Thymus (tissue), 14 donors: Measurements from ENCODE around the gene GUSB. TPM values are rescaled to one million over a fixed set of nuclear protein-coding genes. Genes with fewer than 3 reads are reported as not detected.
"Not testable (repeated sequence)": the region's sequence is repeated elsewhere in the genome, so short reads cannot be mapped to it uniquely, and the experiment has no call there.

Experiments
- DNase-seq, 9 donors: peaks; one replicate each; pipeline ENCODE4 v3.0.0-alpha.2; 2013; ENCODE audit warnings: low spot score in 9 of 9, low read depth in 6 of 9, missing footprints in 1 of 9
- H3K27ac ChIP-seq, 2 donors: one replicate each; pipeline ENCODE4 v1.5.1; 2013; ENCODE audit warnings: control low read depth in 1 of 2, low read depth in 1 of 2, low read length in 1 of 2, mild to moderate bottlenecking in 1 of 2, moderate library complexity in 1 of 2
- H3K27me3 ChIP-seq, 2 donors: one replicate each; pipeline ENCODE4 v1.5.1; 2013; ENCODE audit warnings: low read length in 1 of 2; ENCODE audit not compliant: control insufficient read depth in 2 of 2, insufficient read depth in 1 of 2
- H3K36me3 ChIP-seq, 2 donors: one replicate each; pipeline ENCODE4 v1.5.1; 2013; ENCODE audit warnings: low read length in 1 of 2, mild to moderate bottlenecking in 1 of 2, moderate library complexity in 1 of 2; ENCODE audit not compliant: control insufficient read depth in 2 of 2, insufficient read depth in 2 of 2
- H3K4me1 ChIP-seq, 2 donors: one replicate each; pipeline ENCODE4 v1.5.1; 2013; ENCODE audit warnings: low read length in 2 of 2; ENCODE audit not compliant: control insufficient read depth in 2 of 2, insufficient read depth in 2 of 2
- H3K4me3 ChIP-seq, 2 donors: one replicate each; pipeline ENCODE4 v1.5.1; 2013; ENCODE audit warnings: low read length in 2 of 2, control low read depth in 1 of 2, mild to moderate bottlenecking in 1 of 2
- H3K9me3 ChIP-seq, 2 donors: one replicate each; pipeline ENCODE4 v1.5.1; 2013; ENCODE audit warnings: low read length in 1 of 2, mild to moderate bottlenecking in 1 of 2; ENCODE audit not compliant: control insufficient read depth in 2 of 2, insufficient read depth in 1 of 2
- WGBS: extraction: QIAGEN DNeasy Blood & Tissue Kit; methylation state at CpG from one replicate; pipeline ENCODE4 v1.1.7; 2013; 5-methylcytosine and 5-hydroxymethylcytosine counted together
- long read RNA-seq, 10 donors: transcript quantifications; one replicate each; lab custom pipeline, GENCODE V29; 2026
- polyA plus RNA-seq: library from polyadenylated mRNA; stranded (reverse); fragments of 200-250 nt; gene quantifications from one replicate; pipeline ENCODE4 v1.2.3, GENCODE V29; 2013
- total RNA-seq: library from RNA; stranded (reverse); fragments of 120-200 nt; gene quantifications from one replicate; pipeline ENCODE4 v1.2.4, GENCODE V29; 2013
- donor health status: healthy.

The GUSB gene
- total RNA-seq, result 20.6 TPM
- 56.4 TPM for polyA plus RNA-seq
- long read RNA-seq, donor 1, result 0 reads
- long read RNA-seq, donor 2, result 0 reads
- long read RNA-seq, donor 3, transcript GUSB-201 (12 exons, 2,300 nt), result major isoform, 10 of 54 reads
- long read RNA-seq, donor 3, partial matches to known transcripts, result 44 of 54 reads
- long read RNA-seq, donor 3, other reads (novel, unspliced or antisense), result 0 of 54 reads
- long read RNA-seq, donor 4, partial matches to known transcripts, result 16 of 17 reads
- long read RNA-seq, donor 4, other reads (novel, unspliced or antisense), result 0 of 17 reads
- long read RNA-seq, donor 5, transcript GUSB-201 (12 exons, 2,300 nt), result major isoform, 5 of 59 reads
- long read RNA-seq, donor 5, partial matches to known transcripts, result 53 of 59 reads
- long read RNA-seq, donor 5, other reads (novel, unspliced or antisense), result 0 of 59 reads
- long read RNA-seq, donor 6, transcript GUSB-201 (12 exons, 2,300 nt), result major isoform, 5 of 27 reads
- long read RNA-seq, donor 6, partial matches to known transcripts, result 22 of 27 reads
- long read RNA-seq, donor 6, other reads (novel, unspliced or antisense), result 0 of 27 reads
- long read RNA-seq, donor 7, partial matches to known transcripts, result 16 of 21 reads
- long read RNA-seq, donor 7, other reads (novel, unspliced or antisense), result 0 of 21 reads
- long read RNA-seq, donor 8, partial matches to known transcripts, result 7 of 11 reads
- long read RNA-seq, donor 8, other reads (novel, unspliced or antisense), result 0 of 11 reads
- long read RNA-seq, donor 9, transcript GUSB-201 (12 exons, 2,300 nt), result major isoform, 5 of 5 reads
- long read RNA-seq, donor 9, partial matches to known transcripts, result 0 of 5 reads
- long read RNA-seq, donor 9, other reads (novel, unspliced or antisense), result 0 of 5 reads
- long read RNA-seq, donor 10, transcript GUSB-201 (12 exons, 2,300 nt), result major isoform, 6 of 6 reads
- long read RNA-seq, donor 10, partial matches to known transcripts, result 0 of 6 reads
- long read RNA-seq, donor 10, other reads (novel, unspliced or antisense), result 0 of 6 reads

GRCh38 chr7:65981965-65982792 is at the start of gene GUSB:
Gene GUSB (minus strand): TSS chr7:65982213. CDS start chr7:65982183, 30 bp downstream.
- Histone ChIP-seq H3K4me3 (peak within 1 kb of the TSS; percentile 92), H3K27ac (peak within 1 kb of the TSS; percentile 64 to 84), H3K4me1 (peaks cover 7 to 16% of the 10 kb centered on the region in 2 donors), H3K27me3 (no peaks in the 10 kb centered on the region), H3K9me3 (no peaks in the 10 kb centered on the region), H3K36me3 (peaks cover 11 to 19% of the 10 kb centered on the region in 2 donors)
- 8% methylated on average over 62 of the region's 62 CpGs for WGBS
- DNase-seq, result peak; percentile 57 to 93 (median 81)

GRCh38 chr7:66028342-66028741 is 46.3 kb upstream of the GUSB start:
- not testable (repeated sequence) for H3K27ac ChIP-seq
- WGBS, result 78% methylated on average over 3 of the region's 3 CpGs

GRCh38 chr7:66016131-66016461 is 34.1 kb upstream of the GUSB start:
- Histone ChIP-seq H3K27ac (no peak overlapping the region), H3K4me1 (no peaks in the 10 kb centered on the region), H3K9me3 (no peaks in the 10 kb centered on the region), H3K4me3 (no peak overlapping the region), H3K27me3 (no peaks in the 10 kb centered on the region), H3K36me3 (no peaks in the 10 kb centered on the region)
- 85% methylated on average over 4 of the region's 4 CpGs for WGBS
- no peak for DNase-seq

More at GRCh38 chr7:66028342-66028741, 46.3 kb upstream of the GUSB start:
- H3K4me1 ChIP-seq, H3K4me3 ChIP-seq, DNase-seq, H3K9me3 ChIP-seq, H3K36me3 ChIP-seq, H3K27me3 ChIP-seq: not testable (repeated sequence)

GRCh38 chr7:66015440-66016130 is 33.6 kb upstream of the GUSB start:
- no peaks in the 10 kb centered on the region for H3K36me3 ChIP-seq
- no peak for DNase-seq
- no peaks in the 10 kb centered on the region for H3K27me3 ChIP-seq
- H3K9me3 ChIP-seq, result no peaks in the 10 kb centered on the region
- WGBS, result 95% methylated on average over 8 of the region's 8 CpGs
- no peaks in the 10 kb centered on the region for H3K4me1 ChIP-seq
- H3K4me3 ChIP-seq, result no peak overlapping the region
- H3K27ac ChIP-seq, result no peak overlapping the region

GRCh38 chr7:66013938-66014337 is 31.9 kb upstream of the GUSB start:
- H3K4me3 ChIP-seq, result no peak overlapping the region
- H3K36me3 ChIP-seq, result no peaks in the 10 kb centered on the region
- H3K27me3 ChIP-seq, result no peaks in the 10 kb centered on the region
- no peak overlapping the region for H3K27ac ChIP-seq
- WGBS, result 92% methylated on average over 5 of the region's 5 CpGs
- no peaks in the 10 kb centered on the region for H3K4me1 ChIP-seq
- H3K9me3 ChIP-seq, result no peaks in the 10 kb centered on the region
- no peak for DNase-seq

- H3K36me3 ChIP-seq, result no peaks in the 10 kb centered on the region
- no peaks in the 10 kb centered on the region for H3K9me3 ChIP-seq
- H3K27ac ChIP-seq, result no peak overlapping the region
- WGBS, result 97% methylated on average over 6 of the region's 6 CpGs
- no peak overlapping the region for H3K4me3 ChIP-seq
- DNase-seq, result no peak
- H3K4me1 ChIP-seq, result no peaks in the 10 kb centered on the region
- H3K27me3 ChIP-seq, result no peaks in the 10 kb centered on the region
Measured at GRCh38 chr7:66007232-66007631, 25.2 kb upstream of the GUSB start.

- H3K9me3 ChIP-seq, result not testable (repeated sequence)
Measured at GRCh38 chr7:66005115-66005671, 23.2 kb upstream of the GUSB start.

GRCh38 chr7:66000823-66001417 is 18.9 kb upstream of the GUSB start:
- not testable (repeated sequence) for H3K27ac ChIP-seq, H3K27me3 ChIP-seq, H3K36me3 ChIP-seq, H3K4me3 ChIP-seq, H3K4me1 ChIP-seq, H3K9me3 ChIP-seq, DNase-seq
- WGBS, result 96% methylated on average over 1 of the region's 5 CpGs

More at GRCh38 chr7:66005115-66005671, 23.2 kb upstream of the GUSB start:
- DNase-seq, H3K4me3 ChIP-seq, H3K36me3 ChIP-seq, H3K27ac ChIP-seq, H3K27me3 ChIP-seq, H3K4me1 ChIP-seq: not testable (repeated sequence)
- WGBS, result 87% methylated on average over 8 of the region's 8 CpGs
